ENCODE measurements around the gene PRPSAP2. TPM values are rescaled to one million over a fixed set of nuclear protein-coding genes. Genes with fewer than 3 reads are reported as not detected.

The PRPSAP2 gene
- total RNA-seq, 4 donors from 2014 or later, result 20.9 to 27.6 (median 23.4) TPM

GRCh38 chr17:18967916-18968315 is 110.0 kb downstream of the PRPSAP2 start:
- no CpG with 5 or more reads among the region's 4 CpGs for WGBS, 2 donors (ENCODE audit: low coverage in 1 of 2)
- Histone ChIP-seq H3K4me1 (no peaks in the 10 kb centered on the region), H3K9me3 (no peaks in the 10 kb centered on the region), H3K27ac (no peak overlapping the region), H3K27me3 (no peaks in the 10 kb centered on the region), H3K4me3 (no peak overlapping the region), H3K36me3 (peaks cover 0 to 8% of the 10 kb centered on the region in 2 donors)
- TF ChIP-seq EP300 (IDR thresholded peaks at IDR 0.05) (no peak), POLR2AphosphoS5 (IDR thresholded peaks at IDR 0.05) (no peak), POLR2A (IDR thresholded peaks at IDR 0.05) (no peak)
- no peak for ATAC-seq

DNA sequence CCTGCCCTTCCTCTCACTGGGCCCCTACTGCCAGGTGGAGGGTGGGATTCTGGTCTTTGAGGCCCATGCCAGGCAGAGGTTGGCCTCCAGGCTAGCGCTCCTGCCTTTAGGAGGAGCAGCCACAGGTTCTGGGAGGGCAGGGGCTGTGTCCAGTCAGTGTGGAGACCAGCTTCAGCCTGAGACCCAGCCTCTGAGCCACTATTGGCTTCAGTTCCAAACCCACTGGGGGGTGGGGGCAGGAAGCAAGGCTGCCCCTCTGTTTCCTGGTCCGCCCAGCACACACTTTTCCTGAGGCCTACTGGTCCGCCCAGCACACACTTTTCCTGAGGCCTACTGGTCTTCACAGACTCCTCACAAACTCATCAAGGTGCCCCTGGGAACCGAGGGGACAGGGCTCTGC is 110.4 kb downstream of the PRPSAP2 start:
- no peaks in the 10 kb centered on the region for H3K4me1 ChIP-seq
- H3K36me3 ChIP-seq, result peaks cover 0 to 8% of the 10 kb centered on the region in 2 donors
- 76% methylated on average over 3 of the region's 4 CpGs; no CpG with 5 or more reads in 1 of the 2 donors for WGBS, 2 donors (ENCODE audit: low coverage in 1 of 2)
- TF ChIP-seq CTCF (IDR thresholded peaks at IDR 0.05) (no peak), POLR2AphosphoS5 (IDR thresholded peaks at IDR 0.05) (no peak), EP300 (IDR thresholded peaks at IDR 0.05) (no peak), POLR2A (IDR thresholded peaks at IDR 0.05) (no peak)
- no peak overlapping the region for H3K4me3 ChIP-seq
- no peak for ATAC-seq
- H3K27ac ChIP-seq, result no peak overlapping the region
- no peaks in the 10 kb centered on the region for H3K9me3 ChIP-seq
- H3K27me3 ChIP-seq, result no peaks in the 10 kb centered on the region

DNA sequence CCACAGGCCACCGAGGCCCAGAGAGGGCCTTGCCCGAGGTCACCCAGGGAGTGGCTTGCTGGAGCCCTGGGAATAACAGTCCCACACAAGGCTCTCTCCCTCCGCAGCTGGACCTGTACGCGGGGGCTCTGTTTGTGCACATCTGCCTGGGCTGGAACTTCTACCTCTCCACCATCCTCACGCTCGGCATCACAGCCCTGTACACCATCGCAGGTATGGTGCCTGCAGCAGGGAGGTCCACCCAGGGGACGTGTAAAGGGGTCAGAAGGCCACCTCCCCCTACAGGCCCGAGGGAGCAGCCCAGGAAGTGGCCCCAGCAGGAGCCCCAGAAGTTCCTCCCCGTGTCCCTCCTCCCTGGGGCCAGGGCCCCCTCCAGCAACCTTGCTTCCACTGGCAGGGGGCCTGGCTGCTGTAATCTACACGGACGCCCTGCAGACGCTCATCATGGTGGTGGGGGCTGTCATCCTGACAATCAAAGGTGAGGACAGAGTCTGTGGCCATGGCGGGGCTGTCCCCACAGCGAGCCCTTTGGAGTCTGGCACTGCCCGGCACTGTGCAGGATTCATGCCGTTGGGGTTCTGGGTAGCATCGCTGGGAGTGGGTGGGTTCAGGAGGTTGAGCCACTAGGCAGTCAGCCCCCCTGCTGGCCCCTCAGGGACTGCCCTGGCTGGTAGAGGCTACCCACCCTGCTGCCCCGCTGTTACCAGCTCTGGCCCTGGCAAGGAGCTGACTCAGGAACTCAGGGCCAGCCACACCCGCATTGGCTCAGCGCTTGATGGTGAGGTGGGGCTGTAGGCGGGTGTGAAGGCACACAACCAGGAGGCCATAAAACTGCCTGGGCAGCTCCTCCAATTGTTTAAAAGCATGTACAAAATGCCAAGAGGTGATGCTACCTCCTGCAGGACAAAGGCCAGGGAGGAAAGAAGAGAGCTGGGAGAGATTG is 111.3 kb downstream of the PRPSAP2 start:
- WGBS, 2 donors (ENCODE audit: low coverage in 1 of 2), result 80% methylated on average over 1 of the region's 23 CpGs; no CpG with 5 or more reads in 1 of the 2 donors
- no peak overlapping the region for H3K27ac ChIP-seq
- H3K27me3 ChIP-seq, result no peaks in the 10 kb centered on the region
- H3K4me3 ChIP-seq, result no peak overlapping the region
- no peaks in the 10 kb centered on the region for H3K9me3 ChIP-seq
- TF ChIP-seq POLR2A (IDR thresholded peaks at IDR 0.05), result no peak
- no peak for TF ChIP-seq CTCF (IDR thresholded peaks at IDR 0.05)
- TF ChIP-seq POLR2AphosphoS5 (IDR thresholded peaks at IDR 0.05), result no peak
- TF ChIP-seq EP300 (IDR thresholded peaks at IDR 0.05), result no peak
- H3K36me3 ChIP-seq, result peaks cover 0 to 8% of the 10 kb centered on the region in 2 donors
- H3K4me1 ChIP-seq, result no peaks in the 10 kb centered on the region
- ATAC-seq, result no peak

GRCh38 chr17:18970582-18971480 is 112.9 kb downstream of the PRPSAP2 start:
- 95 to 96% methylated on average over 2 to 5 of the region's 28 CpGs for WGBS, 2 donors (ENCODE audit: low coverage in 1 of 2)
- Histone ChIP-seq H3K9me3 (no peaks in the 10 kb centered on the region), H3K4me3 (no peak overlapping the region), H3K36me3 (peaks cover 0 to 8% of the 10 kb centered on the region in 2 donors), H3K27ac (no peak overlapping the region), H3K27me3 (no peaks in the 10 kb centered on the region), H3K4me1 (no peaks in the 10 kb centered on the region)
- ATAC-seq, result no peak
- TF ChIP-seq POLR2A (IDR thresholded peaks at IDR 0.05) (no peak), CTCF (IDR thresholded peaks at IDR 0.05) (no peak), EP300 (IDR thresholded peaks at IDR 0.05) (no peak), POLR2AphosphoS5 (IDR thresholded peaks at IDR 0.05) (no peak)

GRCh38 chr17:18971801-18972200 is 113.9 kb downstream of the PRPSAP2 start:
- TF ChIP-seq EP300 (IDR thresholded peaks at IDR 0.05) (no peak), POLR2AphosphoS5 (IDR thresholded peaks at IDR 0.05) (no peak), CTCF (IDR thresholded peaks at IDR 0.05) (no peak), POLR2A (IDR thresholded peaks at IDR 0.05) (no peak)
- no CpG with 5 or more reads among the region's 7 CpGs for WGBS, 2 donors (ENCODE audit: low coverage in 1 of 2)
- H3K9me3 ChIP-seq, result no peaks in the 10 kb centered on the region

More at GRCh38 chr17:18971801-18972200, 113.9 kb downstream of the PRPSAP2 start:
- H3K4me1 ChIP-seq, result no peaks in the 10 kb centered on the region
- no peak for ATAC-seq
- H3K27me3 ChIP-seq, result no peaks in the 10 kb centered on the region
- no peak overlapping the region for H3K27ac ChIP-seq
- no peak overlapping the region for H3K4me3 ChIP-seq
- H3K36me3 ChIP-seq, result peaks cover 0 to 14% of the 10 kb centered on the region in 2 donors

Measured in gastroesophageal sphincter (tissue), 4 donors.